SU-DHL-6 (cell line): Measurements from ENCODE around the gene WAC.

ENCODE experiments used
- CTCF ChIP-seq: fragments of 200-600 bp; sonication (generic); IDR thresholded peaks from one replicate; pipeline ENCODE4 v1.5.1; 2017; ENCODE audit warnings: antibody characterized with exemption, mild to moderate bottlenecking, low read length, moderate library complexity; ENCODE audit not compliant: insufficient read depth, poor library complexity, severe bottlenecking
- EZH2phosphoT487 ChIP-seq: fragments of 200-600 bp; sonication (generic), shearing (Covaris generic); conservative IDR thresholded peaks from 2 replicates; pipeline ENCODE4 v1.6.1; 2018; ENCODE audit warnings: mild to moderate bottlenecking, antibody characterized with exemption, low read length, moderate library complexity, mixed read lengths

GRCh38 chr10:28489206-28489605 lies 43.7 kb upstream of the WAC start:
- TF ChIP-seq CTCF: no peak
- TF ChIP-seq EZH2phosphoT487: no peak
